Right ventricle myocardium superior (tissue), 1 donor: ENCODE data around the gene MYPN. TPM values are rescaled to one million over a fixed set of nuclear protein-coding genes. Genes with fewer than 3 reads are reported as not detected.
A peak's percentile ranks its signal among the peaks of the same experiment; 100 is the strongest.
"Not testable (repeated sequence)": the region's sequence is repeated elsewhere in the genome, so short reads cannot be mapped to it uniquely, and the experiment has no call there.

ENCODE experiments used
- ATAC-seq: fragments of 200-7000 bp; cut with Tn5 transposase; one replicate; pipeline ENCODE4 v1.9.1; 2020; ENCODE audit warnings: mild to moderate bottlenecking; ENCODE audit not compliant: poor library complexity
- DNase-seq: peaks from one replicate; pipeline ENCODE4 v3.0.0-alpha.2; 2020
- intact Hi-C: fragments of 100-400 bp; cut with DNase I; formaldehyde crosslinking; loops from one replicate; pipeline ENCODE4 v1.11.2; 2022
- total RNA-seq: library from RNA; stranded (reverse); fragmentation: NEBNext Ultra II Directional; extraction: Animal tissue kit (Norgen Biotek cat#: 25700); gene quantifications from one replicate; pipeline ENCODE4 v1.2.1, GENCODE V29; 2021
- donor health status: DM: no; HTN: yes; CAD: no; lungs with severe emphysema.

Gene MYPN
- total RNA-seq, 1 donor from 2014 or later, result 92.0 TPM

GRCh38 chr10:68156373-68157185 is 47.3 kb downstream of the MYPN start:
- intact Hi-C loops, result loop anchor here (2.0 to 5.0 kb wide), 2 partner anchors 74 to 300 kb away; no protein-coding TSS in a partner anchor
- DNase-seq (no peak), ATAC-seq (peak; percentile 35)

- intact Hi-C loops, result loop anchor here (2.0 to 5.0 kb wide), 2 partner anchors 75 to 301 kb away; no protein-coding TSS in a partner anchor
- ATAC-seq, DNase-seq: not testable (repeated sequence)
Measured at GRCh38 chr10:68157522-68157921, 48.2 kb downstream of the MYPN start.

GRCh38 chr10:68158031-68158430 is 48.7 kb downstream of the MYPN start:
- DNase-seq, result no peak
- no peak for ATAC-seq
- intact Hi-C loops, result loop anchor here (5.0 kb wide), 1 partner anchor 76 kb away; no protein-coding TSS in a partner anchor

DNA sequence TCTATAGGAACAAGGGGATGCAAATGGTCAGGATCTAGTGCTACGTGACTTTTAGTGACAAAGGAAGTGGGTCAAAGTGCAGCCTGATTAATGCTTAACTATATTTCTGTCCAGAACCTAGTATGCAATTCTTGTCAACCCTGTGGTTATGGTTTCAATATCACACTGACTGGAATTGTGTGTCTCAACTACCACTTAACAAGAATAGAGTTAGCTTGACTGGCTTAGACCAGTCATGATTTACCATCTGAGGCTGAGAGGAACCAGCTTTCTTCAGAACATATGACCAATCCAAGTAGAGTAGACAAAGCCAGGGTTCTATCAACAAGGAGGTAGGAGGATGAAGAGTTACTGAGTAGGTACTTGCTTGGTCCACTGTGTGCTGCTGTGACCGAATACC is 54.4 kb downstream of the MYPN start:
- DNase-seq (no peak), ATAC-seq (no peak)
- intact Hi-C loops, result no loop called here

DNA sequence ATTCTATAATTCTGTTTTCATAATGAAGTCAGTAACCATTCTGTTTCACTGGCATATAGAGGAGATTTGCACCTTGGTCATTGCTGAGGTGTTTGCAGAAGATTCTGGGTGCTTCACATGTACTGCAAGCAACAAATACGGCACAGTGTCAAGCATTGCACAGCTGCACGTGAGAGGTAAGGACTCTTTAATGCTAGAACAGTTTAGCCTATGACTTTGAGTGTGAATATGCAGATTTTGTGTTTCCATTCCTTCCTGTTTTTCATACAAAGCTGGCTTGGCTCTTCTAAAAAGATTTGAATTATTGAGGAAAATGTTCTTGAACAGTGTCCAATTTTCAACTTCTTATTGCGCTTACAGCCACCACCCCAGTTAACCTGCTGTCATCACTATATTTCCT is 56.4 kb downstream of the MYPN start:
- DNase-seq, result no peak
- no peak for ATAC-seq
- intact Hi-C loops, result no loop called here

DNA sequence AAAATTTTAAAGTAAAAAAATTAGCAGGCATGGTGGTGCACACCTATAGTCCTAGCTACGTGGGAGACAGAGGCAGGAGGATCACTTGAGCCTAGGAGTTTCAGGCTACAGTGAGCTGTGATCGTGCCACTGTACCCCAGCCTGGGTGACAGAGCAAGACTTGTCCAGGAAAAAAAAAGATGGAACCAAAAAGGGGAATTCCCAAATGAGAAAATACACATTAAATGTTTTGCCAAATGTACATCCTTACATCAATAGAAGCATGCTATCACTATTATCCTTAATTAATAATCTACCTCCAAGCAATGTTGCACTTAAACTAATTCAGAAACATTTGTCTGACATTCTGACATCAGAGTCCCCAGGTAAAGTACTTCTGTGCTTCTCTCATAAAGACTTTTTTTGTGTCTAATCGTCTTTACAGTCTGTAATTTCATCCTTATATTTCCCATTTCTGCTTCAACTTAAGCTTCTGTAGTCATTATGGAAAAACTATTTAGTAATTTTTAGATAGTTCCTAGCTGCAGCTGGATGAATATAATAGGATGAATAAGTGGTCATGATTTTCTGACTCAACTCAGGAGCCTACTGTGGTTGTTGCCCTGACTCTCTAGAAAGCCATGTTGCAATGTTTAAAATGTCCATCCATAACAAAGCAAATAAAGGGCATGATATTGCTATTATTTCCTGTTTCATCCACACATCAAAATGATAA is 57.7 kb downstream of the MYPN start:
- DNase-seq, result no peak
- no peak for ATAC-seq
- intact Hi-C loops, result no loop called here

DNA sequence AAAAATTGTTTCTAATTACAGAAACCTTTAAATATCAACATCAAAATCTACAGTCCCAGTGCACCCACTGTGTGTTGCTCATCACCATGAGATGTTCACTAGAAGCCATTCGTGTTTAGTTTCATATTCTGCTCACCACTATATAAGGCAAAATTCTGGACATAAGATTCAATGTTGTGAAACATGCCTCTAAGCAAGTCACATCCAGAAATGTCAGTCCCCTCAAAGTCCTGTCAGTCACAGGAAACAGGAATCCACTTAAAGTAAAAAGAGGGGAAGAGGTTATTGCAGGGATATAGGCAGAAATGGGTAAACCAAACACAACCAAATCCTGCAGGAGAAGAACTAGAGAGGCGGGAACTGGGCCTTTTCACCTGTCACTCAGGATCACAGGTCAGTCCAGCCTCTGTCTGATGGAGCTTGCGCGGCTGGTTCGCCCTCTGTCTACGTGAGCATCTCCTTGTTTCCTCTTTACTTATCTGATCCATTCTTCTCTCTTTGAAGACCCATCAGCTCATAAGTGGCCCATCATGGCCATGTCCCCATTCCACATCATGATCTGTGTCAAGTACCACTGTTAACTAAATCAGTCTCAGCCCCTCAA is 58.4 kb downstream of the MYPN start:
- intact Hi-C loops, result no loop called here
- no peak for DNase-seq
- no peak for ATAC-seq

DNA sequence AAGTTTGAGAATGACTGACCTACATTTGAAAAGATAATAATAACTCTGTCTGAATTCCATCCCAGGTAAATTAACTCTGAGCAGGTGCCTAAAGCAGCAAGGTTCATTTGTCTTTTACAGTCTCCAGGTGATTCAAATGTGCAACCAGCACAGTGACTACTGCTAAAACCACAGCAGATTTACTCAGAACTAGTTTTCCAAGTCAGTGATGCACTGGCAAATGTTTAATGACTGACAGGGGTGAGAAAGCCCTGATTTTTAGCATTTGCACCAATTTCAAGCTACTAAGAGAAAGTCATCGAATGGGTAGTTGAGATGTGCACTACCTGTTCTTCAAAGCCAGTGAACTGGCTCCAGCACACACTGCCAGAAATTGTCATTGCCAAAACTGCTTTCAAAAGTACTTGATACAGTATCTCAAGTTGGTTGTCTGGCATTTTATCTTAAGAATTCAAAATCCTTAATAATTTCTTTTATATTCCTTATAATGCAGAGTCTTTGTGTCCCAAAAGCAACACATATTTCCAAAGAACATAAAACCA is 62.3 kb downstream of the MYPN start:
- ATAC-seq (no peak), DNase-seq (no peak)
- intact Hi-C loops, result no loop called here

DNA sequence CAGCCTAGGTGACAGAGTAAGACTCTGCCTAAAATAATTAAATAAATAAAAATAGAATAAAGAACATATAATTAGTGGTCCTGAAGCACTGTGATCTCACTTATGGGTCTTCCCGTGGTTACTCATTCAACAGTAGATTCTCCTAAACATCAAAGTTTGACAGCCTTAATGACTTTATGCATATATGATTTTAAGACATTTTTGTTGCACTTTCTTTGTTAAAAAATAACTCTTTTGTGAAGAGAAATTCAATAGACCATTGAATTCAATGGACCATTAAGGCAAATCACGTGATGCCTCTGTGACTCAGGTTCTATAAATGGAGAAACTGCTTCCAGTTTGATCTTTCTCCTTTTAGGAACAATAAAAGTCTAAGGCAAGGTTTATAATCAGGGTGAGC is 63.0 kb downstream of the MYPN start:
- intact Hi-C loops, result no loop called here
- DNase-seq (no peak), ATAC-seq (no peak)

DNA sequence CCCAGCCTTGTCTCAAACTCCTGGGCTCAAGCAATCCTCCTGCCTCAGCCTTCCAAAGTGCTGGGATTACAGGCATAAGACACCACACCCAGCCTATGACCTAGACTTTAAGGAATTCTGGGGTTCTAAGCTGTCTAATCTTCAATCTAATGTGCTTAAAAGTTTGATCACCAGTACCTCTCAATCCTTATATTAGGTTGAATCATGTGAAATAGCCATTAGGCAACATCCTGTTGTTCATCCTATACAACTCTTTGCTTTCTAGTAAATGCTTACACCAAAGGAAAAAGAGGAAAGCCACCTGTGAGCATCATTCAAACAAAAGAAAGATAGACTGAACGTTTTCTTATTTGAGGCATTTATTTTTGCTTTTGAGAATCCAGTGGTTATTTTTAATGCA is 66.7 kb downstream of the MYPN start:
- no peak for DNase-seq
- no peak for ATAC-seq
- intact Hi-C loops, result no loop called here

- DNase-seq, result no peak
- intact Hi-C loops, result no loop called here
- ATAC-seq, result no peak
Measured at GRCh38 chr10:68176797-68177196, 67.5 kb downstream of the MYPN start.

DNA sequence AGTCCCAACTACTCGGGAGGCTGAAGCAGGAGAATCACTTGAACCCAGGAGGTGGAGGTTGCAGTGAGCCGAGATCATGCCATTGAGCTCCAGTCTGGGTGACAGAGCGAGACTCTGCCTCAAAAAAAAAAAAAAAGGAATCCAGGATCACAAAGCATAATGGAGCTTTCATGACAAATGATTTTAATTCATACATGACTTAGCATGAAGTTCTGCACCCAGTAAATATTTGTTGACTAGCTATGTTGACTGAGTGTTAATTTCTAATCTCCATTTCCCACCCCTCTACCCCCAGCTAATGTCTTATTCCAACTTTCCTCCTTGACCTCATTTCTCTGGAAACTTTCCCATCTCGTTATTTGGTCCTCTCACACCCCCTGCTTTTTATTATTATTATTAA is 69.3 kb downstream of the MYPN start:
- ATAC-seq, result no peak
- DNase-seq, result no peak
- intact Hi-C loops, result no loop called here

- intact Hi-C loops, result no loop called here
- DNase-seq (no peak), ATAC-seq (no peak)
Measured at GRCh38 chr10:68179016-68179415, 69.7 kb downstream of the MYPN start.

DNA sequence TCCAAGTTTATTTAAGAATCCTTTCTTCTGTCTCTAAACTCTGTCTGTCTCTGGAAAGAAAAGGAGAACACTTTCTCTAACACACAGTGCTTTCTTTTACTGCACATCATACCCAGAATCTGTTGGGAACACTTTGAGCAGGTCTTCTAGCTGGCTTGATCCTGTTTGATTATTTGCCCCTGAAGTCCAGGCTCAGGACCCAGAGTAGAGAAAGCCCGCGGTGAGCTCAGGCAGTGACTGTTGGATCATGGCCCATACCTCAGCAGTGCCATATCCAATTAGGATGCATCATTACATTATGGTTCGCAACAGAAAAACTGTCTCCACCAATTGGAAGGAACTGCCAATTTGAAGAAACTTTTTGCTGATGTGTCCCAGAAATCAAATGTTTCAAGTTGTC is 71.2 kb downstream of the MYPN start:
- ATAC-seq, result no peak
- intact Hi-C loops, result no loop called here
- DNase-seq, result no peak

DNA sequence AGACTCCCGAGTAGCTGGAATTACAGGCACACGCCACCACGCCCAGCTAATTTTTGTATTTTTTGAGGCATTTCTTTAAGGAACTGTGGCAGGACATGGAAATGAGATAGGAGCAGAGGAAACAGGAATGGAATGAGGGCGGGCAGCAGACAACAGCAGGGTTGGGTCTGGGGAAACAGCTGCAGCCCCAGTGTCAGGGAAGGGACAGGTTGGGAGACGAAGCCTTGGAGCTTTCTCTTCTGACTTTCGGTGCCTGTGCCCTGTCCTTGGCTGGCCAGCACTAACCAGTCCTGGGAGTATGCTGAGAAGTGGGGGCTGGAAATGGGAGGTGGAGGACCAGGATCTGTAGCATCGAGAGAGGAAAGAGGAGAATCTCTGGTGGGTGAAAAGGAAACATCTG is 75.3 kb downstream of the MYPN start:
- ATAC-seq (no peak), DNase-seq (no peak)
- intact Hi-C loops, result no loop called here

DNA sequence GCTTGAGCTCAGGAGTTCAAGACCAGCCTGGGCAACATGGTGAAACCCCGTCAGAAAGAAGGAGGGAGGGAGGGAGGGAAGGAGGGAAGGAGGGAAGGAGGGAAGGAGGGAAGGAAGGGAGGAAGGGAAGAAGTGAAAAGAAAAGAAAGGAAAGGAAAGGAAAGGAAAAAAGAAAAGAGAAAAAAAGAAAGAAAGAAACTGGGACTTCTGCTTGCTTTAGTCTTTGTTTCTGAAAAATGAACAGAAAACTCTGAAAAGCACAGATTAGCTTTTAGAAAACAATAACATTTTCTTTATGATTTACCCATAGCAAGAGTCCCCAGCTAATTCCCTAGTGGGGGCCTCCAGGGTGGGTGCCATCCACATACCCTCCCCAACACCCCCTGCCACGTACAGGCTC is 75.8 kb downstream of the MYPN start:
- ATAC-seq (no peak), DNase-seq (no peak)
- intact Hi-C loops, result no loop called here

DNA sequence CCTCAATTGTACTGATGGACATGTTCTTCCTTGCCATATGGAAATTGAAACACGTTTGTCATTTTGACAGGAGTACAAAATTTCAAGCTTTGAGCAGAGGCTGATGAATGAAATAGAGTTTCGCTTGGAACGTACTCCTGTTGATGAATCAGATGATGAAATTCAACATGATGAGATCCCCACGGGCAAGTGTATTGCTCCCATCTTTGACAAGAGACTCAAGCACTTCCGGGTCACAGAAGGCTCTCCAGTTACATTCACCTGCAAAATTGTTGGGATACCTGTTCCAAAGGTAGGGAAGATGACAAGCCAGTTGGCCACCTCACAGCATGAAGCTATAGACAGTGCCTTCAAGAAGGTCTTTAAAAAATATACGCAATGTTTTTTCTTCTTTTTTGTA is 79.5 kb downstream of the MYPN start:
- no peak for DNase-seq
- intact Hi-C loops, result no loop called here
- no peak for ATAC-seq

- intact Hi-C loops, result no loop called here
- ATAC-seq (no peak), DNase-seq (no peak)
Measured at GRCh38 chr10:68192113-68192512, 82.8 kb downstream of the MYPN start.

- no peak for ATAC-seq
- no peak for DNase-seq
- intact Hi-C loops, result no loop called here
Measured at GRCh38 chr10:68194290-68194689, 85.0 kb downstream of the MYPN start.
